HG03575 (cell line): ENCODE data around the gene VMAC.
"Not testable (repeated sequence)": the region's sequence is repeated elsewhere in the genome, so short reads cannot be mapped to it uniquely, and the experiment has no call there.

Source experiments
- ATAC-seq: cut with Tn5 transposase; IDR thresholded peaks from one replicate; pipeline ENCODE4 v1.9.1; 2021; ENCODE audit not compliant: unreplicated experiment, insufficient number of reproducible peaks, low FRiP score; ENCODE audit errors: extremely low read depth

Gene VMAC

DNA sequence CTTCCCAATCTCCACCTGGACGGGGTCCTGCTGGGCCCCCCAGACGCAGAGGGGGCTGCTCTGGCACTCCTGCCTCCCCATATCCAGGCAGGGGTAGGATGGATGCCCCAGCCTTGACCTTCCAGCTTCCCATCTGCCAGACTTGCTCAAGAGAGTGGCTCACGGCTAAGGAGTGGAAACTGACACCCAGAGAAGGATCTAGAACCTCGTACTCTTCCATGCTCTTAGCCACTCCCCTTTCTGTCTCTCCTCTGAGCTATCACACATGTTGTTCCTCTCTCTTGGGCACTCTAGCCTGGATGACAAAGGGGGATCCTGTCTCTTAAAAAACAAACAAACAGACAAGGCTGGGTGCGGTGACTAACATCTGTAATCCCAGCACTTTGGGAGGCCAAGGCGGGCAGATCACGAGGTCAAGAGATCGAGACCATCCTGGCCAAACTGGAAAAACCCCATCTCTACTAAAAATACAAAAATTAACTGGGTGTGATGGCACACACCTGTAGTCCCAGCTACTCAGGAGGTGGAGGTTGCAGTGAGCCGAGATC, 22.2 kb upstream of the VMAC start:
- no peak for ATAC-seq

- not testable (repeated sequence) for ATAC-seq
Observed at GRCh38 chr19:5883157-5883873, 21.4 kb upstream of the VMAC start.

GRCh38 chr19:5884065-5884811, 20.4 kb upstream of the VMAC start:
- ATAC-seq = not testable (repeated sequence)

DNA sequence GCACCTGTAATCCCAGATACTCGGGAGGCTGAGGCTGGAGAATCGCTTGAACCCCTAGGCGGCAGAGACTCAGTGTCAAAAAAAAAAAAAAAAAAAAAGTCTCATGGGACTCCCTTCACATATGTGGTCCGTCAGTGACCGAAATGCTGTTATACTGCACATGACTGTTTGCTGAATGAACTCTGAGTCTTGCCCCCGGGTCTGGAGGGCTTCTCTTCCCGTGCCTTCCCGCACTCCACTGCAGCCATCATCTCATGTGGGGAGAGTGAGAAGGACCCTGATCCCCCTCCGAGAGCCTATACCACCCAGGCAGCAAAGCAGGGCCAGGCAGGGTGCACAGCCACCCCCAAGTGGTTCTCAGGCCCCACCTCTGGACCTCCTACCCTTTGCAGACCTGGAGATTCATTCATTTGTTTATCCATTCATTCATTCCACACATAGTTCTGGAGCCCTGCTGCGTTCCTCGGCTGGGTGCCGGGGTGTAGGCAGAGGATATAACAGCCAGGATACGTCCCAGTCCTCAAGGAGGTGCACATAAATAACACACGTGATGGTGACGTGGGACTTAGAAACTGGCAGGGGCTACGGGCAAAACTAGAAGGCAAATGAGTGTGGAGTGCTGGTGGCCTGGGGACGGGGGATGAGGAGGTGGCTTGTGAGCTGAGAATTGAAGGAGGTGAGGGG, 15.2 kb upstream of the VMAC start:
- ATAC-seq = no peak

GRCh38 chr19:5890099-5890498, 14.6 kb upstream of the VMAC start:
- no peak for ATAC-seq

GRCh38 chr19:5891572-5891937, 13.1 kb upstream of the VMAC start:
- ATAC-seq = no peak

- no peak for ATAC-seq
Observed at GRCh38 chr19:5891938-5892771, 12.5 kb upstream of the VMAC start.

GRCh38 chr19:5892772-5893275, 11.8 kb upstream of the VMAC start:
- no peak for ATAC-seq

GRCh38 chr19:5893296-5893903, 11.3 kb upstream of the VMAC start:
- no peak for ATAC-seq

- ATAC-seq = no peak
Observed at GRCh38 chr19:5893907-5894703, 10.6 kb upstream of the VMAC start.

GRCh38 chr19:5894704-5895349, 9.8 kb upstream of the VMAC start:
- no peak for ATAC-seq

DNA sequence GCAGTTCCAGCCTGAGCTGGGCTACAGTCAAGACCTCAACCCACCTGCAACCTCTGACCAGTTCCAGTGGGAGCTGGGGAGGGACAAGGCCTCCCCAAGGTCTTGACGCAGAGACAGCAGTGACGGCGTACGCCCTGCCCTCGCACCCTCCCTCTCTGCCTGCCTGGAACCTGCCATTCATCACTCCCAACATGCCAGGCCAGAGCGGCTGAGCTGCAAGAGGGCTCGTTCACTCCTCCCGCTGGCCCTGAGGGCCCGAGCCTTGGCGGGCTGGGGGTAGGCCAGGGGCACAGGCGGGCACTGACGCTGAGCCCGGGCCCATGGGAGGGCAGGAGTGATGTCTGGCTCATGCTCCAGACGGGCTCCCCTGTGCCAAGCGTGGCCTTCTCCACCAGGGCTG, 9.3 kb upstream of the VMAC start:
- no peak for ATAC-seq

GRCh38 chr19:5895890-5896289, 8.8 kb upstream of the VMAC start:
- no peak for ATAC-seq

DNA sequence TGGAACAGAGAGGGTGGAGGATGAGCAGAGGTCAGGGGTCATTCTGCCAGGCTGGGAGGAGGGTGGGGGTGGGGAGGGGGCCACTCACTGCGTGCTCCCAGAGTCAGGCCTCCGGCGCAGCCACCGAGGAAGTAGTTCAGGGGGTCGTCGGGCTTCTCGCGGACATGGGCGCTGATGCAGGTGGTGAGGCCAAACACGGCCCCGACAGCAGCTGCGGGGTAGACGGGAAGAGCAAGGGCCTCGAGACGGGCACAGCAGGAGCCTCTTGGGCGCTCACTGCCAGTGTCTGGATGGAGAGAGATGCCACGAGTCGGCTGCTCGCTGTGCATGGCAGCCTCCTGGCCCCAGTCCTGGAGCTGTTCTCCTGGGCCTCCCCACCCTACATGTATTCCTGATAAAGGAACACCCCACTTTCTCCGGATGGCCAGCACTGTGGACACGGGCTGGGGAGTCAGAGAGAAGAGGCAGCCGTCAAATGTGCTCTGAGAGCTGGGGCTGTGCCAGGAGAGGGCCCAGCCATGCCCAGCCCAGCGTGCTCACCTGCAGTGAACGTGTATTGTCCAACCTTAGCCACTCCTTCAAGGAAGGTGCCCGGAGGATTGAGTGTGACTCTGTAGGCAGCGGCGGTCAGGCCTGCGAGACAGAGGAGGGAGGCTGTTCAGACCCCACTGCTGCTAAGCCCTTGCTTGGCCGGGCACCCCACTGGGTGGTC, 8.2 kb upstream of the VMAC start:
- ATAC-seq = no peak

DNA sequence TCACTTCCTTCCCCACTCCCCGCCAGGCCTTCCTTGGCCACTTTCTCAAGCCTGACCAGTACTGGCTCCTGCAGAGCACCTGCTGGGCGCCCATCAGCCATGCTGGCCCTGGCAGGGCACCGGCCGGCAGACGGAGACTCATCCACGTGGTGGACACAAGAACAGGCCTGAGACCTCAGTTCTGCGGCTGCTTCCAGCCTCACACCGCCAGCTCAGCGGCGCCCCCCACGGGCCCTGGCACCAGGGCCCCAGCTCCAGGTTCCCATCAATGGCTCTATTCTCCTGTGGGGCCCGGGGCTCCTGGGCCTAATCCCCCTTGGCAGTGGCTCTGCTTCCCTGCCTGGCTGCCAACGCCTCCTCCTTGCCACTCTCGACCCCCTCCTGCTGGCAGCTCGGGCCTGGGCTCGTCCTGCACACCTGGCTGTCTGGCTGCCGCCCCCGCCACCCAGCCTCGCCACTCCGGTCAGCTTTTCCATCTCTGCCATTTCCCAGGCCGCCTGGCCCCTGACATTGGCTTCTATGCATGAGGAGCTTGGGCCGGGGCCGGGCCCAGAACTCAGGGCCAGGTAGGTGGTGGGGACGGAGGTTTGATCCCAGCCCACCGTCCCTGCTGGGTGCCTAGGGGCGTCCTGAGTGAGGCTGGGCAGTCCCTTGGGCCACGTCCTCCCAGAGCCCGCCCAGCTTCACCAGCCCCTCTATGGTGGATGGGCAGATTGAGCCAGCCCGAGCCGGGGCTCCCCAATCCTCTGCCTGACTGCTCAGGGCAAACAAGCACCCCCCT, 7.3 kb upstream of the VMAC start:
- no peak for ATAC-seq
